ENCODE measurements around the gene EPG5. TPM values are rescaled to one million over a fixed set of nuclear protein-coding genes. Genes with fewer than 3 reads are reported as not detected.
A peak's percentile ranks its signal among the peaks of the same experiment; 100 is the strongest.

Gene EPG5
- total and polyA plus RNA-seq, 3 experiments from 2014 or later = 4.0 to 18.1 (median 17.7) TPM

- H3K4me1 Mint-ChIP-seq = peaks cover 6 to 11% (median 8%) of the 10 kb centered on the region in 3 donors
- H3K9me3 Mint-ChIP-seq = no peaks in the 10 kb centered on the region
- Histone ChIP-seq H3K36me3 (ENCODE audit: insufficient read depth, low read length) (peaks cover 17% of the 10 kb centered on the region), H3K9me3 (ENCODE audit: low read length) (no peaks in the 10 kb centered on the region), H3K4me3 (ENCODE audit: low read length) (no peak overlapping the region), H3K4me1 (ENCODE audit: insufficient read depth, low read length) (no peaks in the 10 kb centered on the region), H3K27me3 (ENCODE audit: insufficient read depth, low read length, poor library complexity, severe bottlenecking) (no peaks in the 10 kb centered on the region), H3K27ac (ENCODE audit: low read depth, low read length) (no peak overlapping the region)
- peak overlapping the region in 5 of 8 donors; percentile 3 to 91 (median 49) for H3K27ac Mint-ChIP-seq
- no peak for DNase-seq
- H3K27me3 Mint-ChIP-seq = no peaks in the 10 kb centered on the region
- H3K4me3 Mint-ChIP-seq = peak overlapping the region in 1 of 7 donors; percentile 36
- H3K36me3 Mint-ChIP-seq = peaks cover 0 to 75% (median 20%) of the 10 kb centered on the region in 3 donors
- ChIA-PET POLR2A (no interaction called here), CTCF (interaction anchor here (0.7 to 1.3 kb wide), 2 partner anchors 14 to 53 kb away, joined by 3 read pairs; no protein-coding TSS in a partner anchor)
Measured at GRCh38 chr18:45890606-45891005, 76.5 kb downstream of the EPG5 start.

DNA sequence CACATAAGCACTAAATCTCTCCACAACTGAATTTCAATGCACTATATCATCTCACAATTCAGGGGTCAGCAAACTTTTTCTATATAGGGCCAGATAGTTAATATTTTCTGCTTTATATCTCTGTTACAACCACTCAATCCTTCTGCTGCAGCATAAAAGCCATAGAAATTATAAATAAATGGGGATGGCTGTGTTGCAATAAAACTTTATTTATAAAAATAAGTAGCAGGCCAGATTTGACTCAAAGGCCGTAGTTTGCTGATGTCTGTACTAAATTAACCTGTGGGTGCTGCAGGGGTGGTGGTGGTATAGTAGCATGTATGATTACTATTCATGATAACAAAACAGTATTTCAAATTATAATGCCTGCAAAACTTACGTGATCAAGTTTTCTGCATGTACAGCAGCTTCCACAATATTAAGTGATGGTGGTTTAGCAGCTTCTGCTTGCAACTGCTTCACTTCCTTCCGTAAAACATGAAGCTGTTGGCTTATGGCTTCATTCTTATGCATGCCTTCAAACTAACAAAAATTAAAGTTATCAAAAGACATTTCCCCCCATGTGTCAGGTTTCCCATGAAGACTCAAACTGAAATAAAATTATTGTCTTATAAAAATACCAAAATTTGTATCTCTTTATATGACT, 77.6 kb downstream of the EPG5 start:
- Mint-ChIP-seq H3K9me3 (no peaks in the 10 kb centered on the region), H3K4me3 (no peak overlapping the region), H3K36me3 (peaks cover 0 to 68% (median 12%) of the 10 kb centered on the region in 3 donors), H3K27ac (peak overlapping the region in 3 of 8 donors; percentile 54 to 92 (median 66)), H3K27me3 (no peaks in the 10 kb centered on the region), H3K4me1 (peaks cover 6 to 11% (median 8%) of the 10 kb centered on the region in 3 donors)
- DNase-seq = no peak
- H3K27ac ChIP-seq (ENCODE audit: low read depth, low read length) = no peak overlapping the region
- no peaks in the 10 kb centered on the region for H3K27me3 ChIP-seq (ENCODE audit: insufficient read depth, low read length, poor library complexity, severe bottlenecking)
- no peak overlapping the region for H3K4me3 ChIP-seq (ENCODE audit: low read length)
- peaks cover 13% of the 10 kb centered on the region for H3K36me3 ChIP-seq (ENCODE audit: insufficient read depth, low read length)
- H3K4me1 ChIP-seq (ENCODE audit: insufficient read depth, low read length) = no peaks in the 10 kb centered on the region
- ChIA-PET CTCF (no interaction called here), POLR2A (no interaction called here)
- H3K9me3 ChIP-seq (ENCODE audit: low read length) = no peaks in the 10 kb centered on the region

DNA sequence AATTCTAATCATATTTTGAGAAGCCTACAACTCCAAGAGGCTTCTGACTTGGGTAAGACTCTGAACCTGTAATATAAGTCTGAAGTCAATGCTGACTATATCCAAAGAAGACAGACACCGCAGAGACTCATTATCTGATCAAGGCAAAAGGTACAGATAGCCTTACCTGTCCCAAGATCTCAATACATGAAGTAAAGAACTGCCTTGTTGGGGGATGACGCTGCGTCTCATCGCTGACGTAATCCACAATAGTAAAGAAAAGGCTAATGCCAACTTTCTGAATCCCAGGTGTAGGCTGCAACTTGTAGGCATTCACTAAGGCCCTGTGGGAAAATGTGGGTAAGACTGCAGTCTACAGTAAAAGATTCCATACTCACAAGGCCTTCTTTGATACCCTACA, 79.5 kb downstream of the EPG5 start:
- ChIA-PET CTCF (no interaction called here), POLR2A (no interaction called here)
- H3K9me3 Mint-ChIP-seq = no peaks in the 10 kb centered on the region

DNA sequence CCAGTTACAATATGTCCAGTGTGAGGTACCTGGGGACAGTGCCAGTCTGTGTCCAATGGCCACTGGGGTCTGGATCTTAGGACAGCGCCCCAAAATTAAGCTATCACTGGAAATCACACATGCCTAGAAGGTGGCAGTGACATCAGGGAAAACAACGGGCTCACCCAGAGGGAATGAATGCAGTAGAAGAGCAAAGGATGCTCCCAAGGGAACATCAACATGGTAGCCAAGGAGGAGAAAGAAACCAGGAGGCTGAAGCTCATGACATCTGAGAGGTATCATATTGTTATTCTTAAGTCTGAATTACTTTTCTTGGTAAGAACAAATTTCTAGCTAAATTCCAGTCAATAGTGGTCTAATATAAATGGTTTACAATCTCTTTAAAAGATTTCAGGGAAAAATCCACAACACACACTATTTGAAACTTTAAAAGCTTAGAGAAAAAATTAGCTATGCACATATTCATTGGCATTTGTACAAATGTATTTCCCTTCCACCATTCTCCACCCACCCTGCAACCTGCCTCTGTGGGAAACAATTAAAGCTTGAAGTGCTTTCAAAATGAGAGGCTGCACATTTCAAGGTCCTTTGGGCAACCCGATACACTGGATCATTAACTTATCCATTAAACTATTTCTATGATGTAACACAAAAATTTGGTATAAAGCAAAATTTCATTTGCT, 86.1 kb downstream of the EPG5 start:
- peaks cover 10% of the 10 kb centered on the region for H3K36me3 ChIP-seq (ENCODE audit: insufficient read depth, low read length)
- peaks cover 7 to 12% (median 9%) of the 10 kb centered on the region in 3 donors for H3K4me1 Mint-ChIP-seq

More for the DNA sequence above, 79.5 kb downstream of the EPG5 start:
- no peak overlapping the region for H3K27ac ChIP-seq (ENCODE audit: low read depth, low read length)
- no peak overlapping the region for H3K4me3 ChIP-seq (ENCODE audit: low read length)
- H3K4me1 ChIP-seq (ENCODE audit: insufficient read depth, low read length) = no peaks in the 10 kb centered on the region
- no peak overlapping the region for H3K4me3 Mint-ChIP-seq
- H3K9me3 ChIP-seq (ENCODE audit: low read length) = no peaks in the 10 kb centered on the region
- peaks cover 13% of the 10 kb centered on the region for H3K36me3 ChIP-seq (ENCODE audit: insufficient read depth, low read length)
- H3K27me3 ChIP-seq (ENCODE audit: insufficient read depth, low read length, poor library complexity, severe bottlenecking) = no peaks in the 10 kb centered on the region
- no peak overlapping the region for H3K27ac Mint-ChIP-seq
- H3K36me3 Mint-ChIP-seq = peaks cover 3 to 68% (median 12%) of the 10 kb centered on the region in 3 donors
- DNase-seq = no peak
- no peaks in the 10 kb centered on the region for H3K27me3 Mint-ChIP-seq
- H3K4me1 Mint-ChIP-seq = peaks cover 6 to 11% (median 8%) of the 10 kb centered on the region in 3 donors

DNA sequence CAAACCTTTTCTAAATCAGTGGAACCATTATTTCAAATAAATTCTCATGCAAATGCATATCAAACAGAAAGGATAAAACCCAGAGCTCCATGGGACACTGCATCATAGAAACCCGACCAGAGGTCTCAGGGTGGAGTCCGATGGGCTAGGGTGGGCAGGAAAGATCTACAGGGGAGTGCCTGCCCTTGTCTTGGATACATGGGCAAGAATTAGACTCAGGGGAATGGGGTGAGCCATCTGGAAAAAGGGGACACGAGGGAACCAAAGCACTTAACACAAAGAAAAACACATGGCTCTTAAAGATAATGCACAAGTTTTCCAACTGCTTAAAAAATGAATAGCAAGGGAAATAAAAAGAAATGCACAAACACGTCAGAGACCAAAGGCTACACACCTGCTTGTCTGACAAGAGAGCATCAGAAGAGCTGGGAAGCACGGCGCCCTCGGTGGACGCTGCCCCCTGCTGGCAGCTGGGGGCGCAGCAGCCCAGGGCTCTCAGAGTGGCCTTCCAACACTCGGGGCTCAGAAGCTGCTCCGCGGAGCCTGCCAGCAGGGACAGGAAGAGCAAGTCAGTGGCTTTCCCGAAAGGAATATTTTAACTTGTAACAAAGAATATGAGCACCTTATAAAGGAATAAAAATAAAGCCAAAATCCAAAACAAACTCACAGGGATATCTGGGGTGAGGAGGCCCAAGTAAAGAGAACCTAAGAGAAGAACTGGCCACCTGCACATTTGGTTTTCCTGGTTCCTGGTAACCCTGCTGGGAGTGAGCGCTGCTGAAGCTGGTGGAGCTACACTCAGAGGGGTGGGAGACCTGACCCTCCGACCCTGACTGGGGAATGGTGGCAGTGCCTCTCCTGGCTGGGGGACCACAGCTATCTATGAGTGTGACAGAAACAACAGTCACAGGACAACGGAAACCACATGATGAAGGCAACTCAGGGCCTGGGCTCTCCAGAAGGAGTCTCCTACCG, 87.2 kb downstream of the EPG5 start:
- Mint-ChIP-seq H3K27ac (peak overlapping the region in 6 of 8 donors; percentile 4 to 76 (median 46)), H3K4me3 (peak overlapping the region in 1 of 7 donors; percentile 0), H3K27me3 (no peaks in the 10 kb centered on the region), H3K36me3 (peaks cover 14 to 71% (median 22%) of the 10 kb centered on the region in 3 donors), H3K9me3 (peaks cover 0 to 4% (median 0%) of the 10 kb centered on the region in 5 donors), H3K4me1 (peaks cover 12 to 19% (median 15%) of the 10 kb centered on the region in 3 donors)
- no peak overlapping the region for H3K27ac ChIP-seq (ENCODE audit: low read depth, low read length)
- H3K4me1 ChIP-seq (ENCODE audit: insufficient read depth, low read length) = peaks cover 6% of the 10 kb centered on the region
- no peaks in the 10 kb centered on the region for H3K9me3 ChIP-seq (ENCODE audit: low read length)
- POLR2A ChIA-PET = interaction anchor here (1.6 kb wide), 1 partner anchor 215 kb away, joined by 8 read pairs; no protein-coding TSS in a partner anchor
- CTCF ChIA-PET = interaction anchor here (0.7 to 5.8 kb wide), 36 partner anchors 10 to 261 kb away, joined by 3 to 120 read pairs (median 4); partner anchors contain the start of gene SLC14A1
- no peak overlapping the region for H3K4me3 ChIP-seq (ENCODE audit: low read length)
- peak; percentile 53 to 74 (median 57) for DNase-seq
- no peaks in the 10 kb centered on the region for H3K27me3 ChIP-seq (ENCODE audit: insufficient read depth, low read length, poor library complexity, severe bottlenecking)
- peaks cover 10% of the 10 kb centered on the region for H3K36me3 ChIP-seq (ENCODE audit: insufficient read depth, low read length)

More for the DNA sequence above, 86.1 kb downstream of the EPG5 start:
- H3K9me3 ChIP-seq (ENCODE audit: low read length) = no peaks in the 10 kb centered on the region
- H3K27ac ChIP-seq (ENCODE audit: low read depth, low read length) = no peak overlapping the region
- Mint-ChIP-seq H3K4me3 (no peak overlapping the region), H3K36me3 (peaks cover 7 to 69% (median 17%) of the 10 kb centered on the region in 3 donors), H3K9me3 (no peaks in the 10 kb centered on the region), H3K27ac (peak overlapping the region in 3 of 8 donors; percentile 31 to 56 (median 47)), H3K27me3 (no peaks in the 10 kb centered on the region)
- no peak overlapping the region for H3K4me3 ChIP-seq (ENCODE audit: low read length)
- DNase-seq = no peak
- ChIA-PET CTCF (interaction anchor here (0.8 to 5.8 kb wide), 20 partner anchors 14 to 262 kb away, joined by 3 to 120 read pairs (median 7); no protein-coding TSS in a partner anchor), POLR2A (no interaction called here)
- no peaks in the 10 kb centered on the region for H3K4me1 ChIP-seq (ENCODE audit: insufficient read depth, low read length)
- H3K27me3 ChIP-seq (ENCODE audit: insufficient read depth, low read length, poor library complexity, severe bottlenecking) = no peaks in the 10 kb centered on the region

DNA sequence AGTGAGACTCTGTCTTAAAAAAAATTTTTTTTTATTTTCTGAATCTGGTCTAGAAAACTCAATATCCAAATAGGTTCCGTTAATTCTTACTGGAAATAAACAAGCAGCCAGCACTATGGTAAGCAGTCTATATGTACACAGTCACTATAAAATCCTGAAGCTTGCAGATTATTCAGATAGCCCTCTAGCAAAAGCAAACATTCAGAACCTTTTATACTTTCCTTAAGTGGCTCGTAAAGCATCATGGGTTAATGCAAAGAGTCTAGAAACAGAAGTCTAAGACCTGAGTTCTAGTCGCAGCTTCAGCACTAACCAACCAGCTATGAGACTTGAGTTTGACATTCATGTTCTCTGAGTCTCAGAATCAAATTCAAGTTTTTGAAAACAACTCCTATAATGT, 89.7 kb downstream of the EPG5 start:
- Histone ChIP-seq H3K27ac (ENCODE audit: low read depth, low read length) (no peak overlapping the region), H3K36me3 (ENCODE audit: insufficient read depth, low read length) (peaks cover 10% of the 10 kb centered on the region), H3K4me3 (ENCODE audit: low read length) (no peak overlapping the region), H3K9me3 (ENCODE audit: low read length) (no peaks in the 10 kb centered on the region), H3K4me1 (ENCODE audit: insufficient read depth, low read length) (peaks cover 21% of the 10 kb centered on the region), H3K27me3 (ENCODE audit: insufficient read depth, low read length, poor library complexity, severe bottlenecking) (no peaks in the 10 kb centered on the region)
- H3K36me3 Mint-ChIP-seq = peaks cover 23 to 73% (median 25%) of the 10 kb centered on the region in 3 donors
- ChIA-PET CTCF (interaction anchor here (0.9 to 5.8 kb wide), 3 partner anchors 13 to 214 kb away, joined by 3 to 120 read pairs (median 3); no protein-coding TSS in a partner anchor), POLR2A (no interaction called here)
- no peaks in the 10 kb centered on the region for H3K27me3 Mint-ChIP-seq
- H3K4me3 Mint-ChIP-seq = no peak overlapping the region
- H3K9me3 Mint-ChIP-seq = peaks cover 0 to 4% (median 0%) of the 10 kb centered on the region in 5 donors
- H3K27ac Mint-ChIP-seq = peak overlapping the region in 1 of 8 donors; percentile 21
- H3K4me1 Mint-ChIP-seq = peaks cover 28 to 38% (median 31%) of the 10 kb centered on the region in 3 donors
- DNase-seq = no peak

GRCh38 chr18:45876161-45876560, 91.0 kb downstream of the EPG5 start:
- Mint-ChIP-seq H3K9me3 (peaks cover 0 to 4% (median 0%) of the 10 kb centered on the region in 5 donors), H3K27ac (peak overlapping the region in 1 of 8 donors; percentile 55), H3K27me3 (no peaks in the 10 kb centered on the region), H3K36me3 (peaks cover 24 to 71% (median 28%) of the 10 kb centered on the region in 3 donors), H3K4me1 (peaks cover 30 to 43% (median 37%) of the 10 kb centered on the region in 3 donors), H3K4me3 (no peak overlapping the region)
- no peak overlapping the region for H3K27ac ChIP-seq (ENCODE audit: low read depth, low read length)
- ChIA-PET POLR2A (no interaction called here), CTCF (interaction anchor here (1.6 to 5.8 kb wide), 2 partner anchors 14 to 213 kb away, joined by 3 to 120 read pairs; no protein-coding TSS in a partner anchor)
- H3K9me3 ChIP-seq (ENCODE audit: low read length) = no peaks in the 10 kb centered on the region
- peaks cover 8% of the 10 kb centered on the region for H3K36me3 ChIP-seq (ENCODE audit: insufficient read depth, low read length)
- no peak for DNase-seq
- H3K27me3 ChIP-seq (ENCODE audit: insufficient read depth, low read length, poor library complexity, severe bottlenecking) = no peaks in the 10 kb centered on the region
- H3K4me1 ChIP-seq (ENCODE audit: insufficient read depth, low read length) = peaks cover 21% of the 10 kb centered on the region
- no peak overlapping the region for H3K4me3 ChIP-seq (ENCODE audit: low read length)

Measured in CD8-positive, alpha-beta memory T cell (primary cell).